Measurements from ENCODE around the gene FREY1. TPM values are rescaled to one million over a fixed set of nuclear protein-coding genes. Genes with fewer than 3 reads are reported as not detected.

Gene FREY1
- total and polyA plus RNA-seq, 2 donors (not counting 1 experiment from before 2014, with no cell fraction given) = 0.83 TPM; not detected in 1

GRCh38 chr11:45941285-45941684 lies 34.2 kb upstream of the FREY1 start:
- DNase-seq (ENCODE audit: low read depth in 2 of 2) = no peak
- no peak overlapping the region for H2AFZ ChIP-seq (ENCODE audit: low read length)
- H3K9me3 ChIP-seq (ENCODE audit: control insufficient read depth, insufficient read depth, low read depth, low read length) = no peaks in the 10 kb centered on the region
- no peak overlapping the region for H3K9ac ChIP-seq (ENCODE audit: insufficient read depth, low read length)
- H3K4me3 ChIP-seq (replicated peaks in 1 of 4; ENCODE audit: control extremely low read depth in 1 of 4, insufficient read depth in 1 of 4, low read depth in 3 of 4, low read length in 4 of 4) = no peak overlapping the region
- no peaks in the 10 kb centered on the region for H4K20me1 ChIP-seq (ENCODE audit: control insufficient read depth, extremely low read depth, insufficient read depth, low read length)
- H3K4me2 ChIP-seq (ENCODE audit: extremely low read depth, insufficient read depth, low read length) = no peak overlapping the region
- no peak overlapping the region for H3K27ac ChIP-seq (ENCODE audit: insufficient read depth, low read length)
- TF ChIP-seq EZH2 (IDR thresholded peaks at IDR 0.05; ENCODE audit: low read length, missing control alignments) = no peak
- TF ChIP-seq CTCF (conservative IDR thresholded peaks at IDR 0.05 in 1 of 2, IDR thresholded peaks at IDR 0.05 in 1 of 2; ENCODE audit: low read depth in 1 of 2, low read length in 2 of 2) = no peak
- no peaks in the 10 kb centered on the region for H3K27me3 ChIP-seq (ENCODE audit: control insufficient read depth, insufficient read depth, low read length)
- no peaks in the 10 kb centered on the region for H3K36me3 ChIP-seq (ENCODE audit: control insufficient read depth, insufficient read depth, low read length)
- no peaks in the 10 kb centered on the region for H3K4me1 ChIP-seq (ENCODE audit: control insufficient read depth, extremely low read depth, insufficient read depth, low read length)
- H3K79me2 ChIP-seq (ENCODE audit: control insufficient read depth, insufficient read depth, low read length) = no peaks in the 10 kb centered on the region

- Histone ChIP-seq H3K9ac (ENCODE audit: insufficient read depth, low read length) (no peak overlapping the region), H3K4me2 (ENCODE audit: extremely low read depth, insufficient read depth, low read length) (no peak overlapping the region), H3K36me3 (ENCODE audit: control insufficient read depth, insufficient read depth, low read length) (no peaks in the 10 kb centered on the region), H4K20me1 (ENCODE audit: control insufficient read depth, extremely low read depth, insufficient read depth, low read length) (no peaks in the 10 kb centered on the region), H3K27ac (ENCODE audit: insufficient read depth, low read length) (no peak overlapping the region), H2AFZ (ENCODE audit: low read length) (no peak overlapping the region), H3K9me3 (ENCODE audit: control insufficient read depth, insufficient read depth, low read depth, low read length) (no peaks in the 10 kb centered on the region), H3K27me3 (ENCODE audit: control insufficient read depth, insufficient read depth, low read length) (no peaks in the 10 kb centered on the region), H3K4me1 (ENCODE audit: control insufficient read depth, extremely low read depth, insufficient read depth, low read length) (no peaks in the 10 kb centered on the region), H3K79me2 (ENCODE audit: control insufficient read depth, insufficient read depth, low read length) (no peaks in the 10 kb centered on the region), H3K4me3 (replicated peaks in 1 of 4; ENCODE audit: control extremely low read depth in 1 of 4, insufficient read depth in 1 of 4, low read depth in 3 of 4, low read length in 4 of 4) (no peak overlapping the region)
- DNase-seq (ENCODE audit: low read depth in 2 of 2) = no peak
- TF ChIP-seq CTCF (conservative IDR thresholded peaks at IDR 0.05 in 1 of 2, IDR thresholded peaks at IDR 0.05 in 1 of 2; ENCODE audit: low read depth in 1 of 2, low read length in 2 of 2) (no peak), EZH2 (IDR thresholded peaks at IDR 0.05; ENCODE audit: low read length, missing control alignments) (no peak)
Measured at GRCh38 chr11:45939836-45940235, 32.8 kb upstream of the FREY1 start.

- no peaks in the 10 kb centered on the region for H3K79me2 ChIP-seq (ENCODE audit: control insufficient read depth, insufficient read depth, low read length)
- no peak overlapping the region for H3K9ac ChIP-seq (ENCODE audit: insufficient read depth, low read length)
- no peak overlapping the region for H3K4me2 ChIP-seq (ENCODE audit: extremely low read depth, insufficient read depth, low read length)
- peaks cover 2% of the 10 kb centered on the region for H3K36me3 ChIP-seq (ENCODE audit: control insufficient read depth, insufficient read depth, low read length)
- H3K9me3 ChIP-seq (ENCODE audit: control insufficient read depth, insufficient read depth, low read depth, low read length) = no peaks in the 10 kb centered on the region
- no peaks in the 10 kb centered on the region for H3K4me1 ChIP-seq (ENCODE audit: control insufficient read depth, extremely low read depth, insufficient read depth, low read length)
- no peaks in the 10 kb centered on the region for H3K27me3 ChIP-seq (ENCODE audit: control insufficient read depth, insufficient read depth, low read length)
- no peak overlapping the region for H2AFZ ChIP-seq (ENCODE audit: low read length)
- no peak overlapping the region for H3K4me3 ChIP-seq (replicated peaks in 1 of 4; ENCODE audit: control extremely low read depth in 1 of 4, insufficient read depth in 1 of 4, low read depth in 3 of 4, low read length in 4 of 4)
- DNase-seq (ENCODE audit: low read depth in 2 of 2) = no peak
- TF ChIP-seq EZH2 (IDR thresholded peaks at IDR 0.05; ENCODE audit: low read length, missing control alignments) (no peak), CTCF (conservative IDR thresholded peaks at IDR 0.05 in 1 of 2, IDR thresholded peaks at IDR 0.05 in 1 of 2; ENCODE audit: low read depth in 1 of 2, low read length in 2 of 2) (no peak)
- no peak overlapping the region for H3K27ac ChIP-seq (ENCODE audit: insufficient read depth, low read length)
- H4K20me1 ChIP-seq (ENCODE audit: control insufficient read depth, extremely low read depth, insufficient read depth, low read length) = no peaks in the 10 kb centered on the region
Measured at GRCh38 chr11:45937916-45938315, 30.8 kb upstream of the FREY1 start.
